ENCODE measurements around the gene TNFAIP8L3.
"Not testable (repeated sequence)": the region's sequence is repeated elsewhere in the genome, so short reads cannot be mapped to it uniquely, and the experiment has no call there.

The TNFAIP8L3 gene

GRCh38 chr15:51051776-51052175 is 42.9 kb downstream of the TNFAIP8L3 start:
- DNase-seq, result no peak

GRCh38 chr15:51049081-51049480 is 45.6 kb downstream of the TNFAIP8L3 start:
- DNase-seq, result no peak

- DNase-seq, result no peak
Measured at GRCh38 chr15:51048308-51048707, 46.4 kb downstream of the TNFAIP8L3 start.

- DNase-seq, result no peak
Measured at GRCh38 chr15:51046799-51047449, 47.8 kb downstream of the TNFAIP8L3 start.

GRCh38 chr15:51046016-51046415 is 48.7 kb downstream of the TNFAIP8L3 start:
- no peak for DNase-seq

- no peak for DNase-seq
Measured at GRCh38 chr15:51044037-51044727, 50.5 kb downstream of the TNFAIP8L3 start.

- no peak for DNase-seq
Measured at GRCh38 chr15:51038974-51039319, 55.8 kb downstream of the TNFAIP8L3 start.

GRCh38 chr15:51038162-51038973 is 56.3 kb downstream of the TNFAIP8L3 start:
- no peak for DNase-seq

- DNase-seq, result not testable (repeated sequence)
Measured at GRCh38 chr15:51037474-51037873, 57.2 kb downstream of the TNFAIP8L3 start.

- no peak for DNase-seq
Measured at GRCh38 chr15:51030649-51031316, 63.9 kb downstream of the TNFAIP8L3 start.

GRCh38 chr15:51025454-51025846 is 69.3 kb downstream of the TNFAIP8L3 start:
- DNase-seq, result no peak

GRCh38 chr15:51024735-51025453 is 69.8 kb downstream of the TNFAIP8L3 start:
- DNase-seq, result no peak

- no peak for DNase-seq
Measured at GRCh38 chr15:51023499-51023898, 71.2 kb downstream of the TNFAIP8L3 start.

- no peak for DNase-seq
Measured at GRCh38 chr15:51022206-51022605, 72.5 kb downstream of the TNFAIP8L3 start.

GRCh38 chr15:51016615-51017014 is 78.1 kb downstream of the TNFAIP8L3 start:
- no peak for DNase-seq

- DNase-seq, result no peak
Measured at GRCh38 chr15:51011212-51011611, 83.5 kb downstream of the TNFAIP8L3 start.

- DNase-seq, result no peak
Measured at GRCh38 chr15:51007131-51007666, 87.5 kb downstream of the TNFAIP8L3 start.
